Endothelial cell of umbilical vein (primary cell): ENCODE results near the gene LMLN.

ENCODE experiments used
- CTCF ChIP-seq, 2 donors: IDR thresholded peaks; 1 replicate in 1 of 2; 2 replicates in 1 of 2; pipeline ENCODE4 v1.5.1; 2011; ENCODE audit warnings: low read length in 2 of 2, mild to moderate bottlenecking in 2 of 2, moderate library complexity in 2 of 2, control low read depth in 1 of 2, inconsistent platforms in 1 of 2, low read depth in 1 of 2; ENCODE audit not compliant: insufficient read depth in 1 of 2; ENCODE audit errors: extremely low read depth in 1 of 2
- MAX ChIP-seq: IDR thresholded peaks from 2 replicates; pipeline ENCODE4 v1.6.1; 2011; ENCODE audit not compliant: insufficient read depth, insufficient read length
- POLR2A ChIP-seq: IDR thresholded peaks from 2 replicates; pipeline ENCODE4 v1.6.1; 2012; ENCODE audit warnings: low read depth, mild to moderate bottlenecking, control low read depth, low read length

GRCh38 chr3:197958346-197958745 lies 1.7 kb upstream of the LMLN start:
- TF ChIP-seq CTCF (IDR thresholded peaks at IDR 0.05; ENCODE audit: extremely low read depth in 1 of 2, insufficient read depth in 1 of 2, low read depth in 1 of 2, low read length in 2 of 2) (no peak), POLR2A (no peak), MAX (no peak)
